Measurements from ENCODE around the gene CACNA1S. TPM values are rescaled to one million over a fixed set of nuclear protein-coding genes. Genes with fewer than 3 reads are reported as not detected.

The CACNA1S gene
- total RNA-seq, 2 experiments from 2014 or later: not detected

DNA sequence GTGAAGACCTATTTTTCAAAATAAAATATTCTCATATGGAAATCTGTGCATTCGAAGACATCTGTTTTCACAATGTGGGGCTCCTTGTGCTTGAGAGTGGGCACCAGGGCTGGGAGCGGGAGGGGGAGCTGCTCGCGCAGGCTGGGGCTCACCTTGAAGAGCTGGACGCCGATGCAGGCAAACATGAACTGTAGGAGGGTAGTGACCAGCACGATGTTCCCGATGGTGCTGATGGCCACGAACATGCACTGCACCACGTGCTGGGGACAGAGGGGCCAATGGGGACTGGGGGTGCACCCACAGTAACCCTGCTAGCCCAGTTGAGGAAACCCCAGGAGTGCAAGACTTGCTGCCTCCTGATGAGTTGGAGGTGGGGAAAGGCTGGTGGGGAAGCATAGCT, 46.5 kb downstream of the CACNA1S start:
- no peak for ATAC-seq (ENCODE audit: poor library complexity)
- Histone ChIP-seq H3K4me1 (ENCODE audit: insufficient read depth, low read length) (no peaks in the 10 kb centered on the region), H3K27me3 (ENCODE audit: control insufficient read depth in 1 of 2, insufficient read depth in 2 of 2, low read length in 2 of 2) (peaks cover 0 to 4% of the 10 kb centered on the region in 2 experiments), H3K36me3 (ENCODE audit: insufficient read depth, low read length) (no peaks in the 10 kb centered on the region), H3K4me3 (ENCODE audit: low read length) (no peak overlapping the region), H3K9me3 (ENCODE audit: control insufficient read depth in 1 of 2, insufficient read depth in 1 of 2, low read length in 2 of 2) (no peaks in the 10 kb centered on the region), H3K27ac (ENCODE audit: low read depth in 1 of 2, low read length in 2 of 2) (no peak overlapping the region)
- no peaks in the 10 kb centered on the region for H3K36me3 Mint-ChIP-seq (ENCODE audit: low read depth)
- no peak for DNase-seq
- no peak overlapping the region for H3K4me3 Mint-ChIP-seq
- H3K9me3 Mint-ChIP-seq: no peaks in the 10 kb centered on the region
- no peaks in the 10 kb centered on the region for H3K4me1 Mint-ChIP-seq (ENCODE audit: low read depth)
- no peak for TF ChIP-seq CTCF (IDR thresholded peaks at IDR 0.05)
- ChIA-PET CTCF (no interaction called here), POLR2A (no interaction called here)
- intact Hi-C loops (cut with DNase I, micrococcal nuclease): no loop called here
- peaks cover 10% of the 10 kb centered on the region for H3K27me3 Mint-ChIP-seq
- H3K27ac Mint-ChIP-seq: no peak overlapping the region

DNA sequence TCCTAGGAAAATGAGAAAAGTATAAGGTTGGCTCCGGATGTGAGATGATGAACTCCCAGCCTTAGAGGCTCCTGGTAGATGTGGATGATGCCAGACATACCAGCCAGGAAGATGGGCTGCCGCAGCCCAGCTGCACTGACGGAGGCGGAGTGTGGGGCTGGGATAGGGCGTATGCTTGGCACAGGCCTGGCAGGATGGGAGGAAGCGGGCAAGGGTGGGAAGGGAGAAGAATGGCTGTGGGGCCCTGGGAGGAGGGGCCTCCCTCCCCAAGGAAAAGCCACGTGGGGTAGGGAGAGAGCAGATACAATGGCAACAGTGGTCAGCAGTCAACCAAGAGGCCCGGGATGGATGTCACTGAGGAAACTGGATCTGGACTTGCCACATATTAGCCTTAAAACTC, 47.4 kb downstream of the CACNA1S start:
- Mint-ChIP-seq H3K4me1 (ENCODE audit: low read depth) (no peaks in the 10 kb centered on the region), H3K27me3 (peaks cover 10% of the 10 kb centered on the region), H3K27ac (no peak overlapping the region), H3K36me3 (ENCODE audit: low read depth) (no peaks in the 10 kb centered on the region), H3K4me3 (no peak overlapping the region), H3K9me3 (no peaks in the 10 kb centered on the region)
- Histone ChIP-seq H3K9me3 (ENCODE audit: control insufficient read depth in 1 of 2, insufficient read depth in 1 of 2, low read length in 2 of 2) (no peaks in the 10 kb centered on the region), H3K36me3 (ENCODE audit: insufficient read depth, low read length) (no peaks in the 10 kb centered on the region), H3K4me1 (ENCODE audit: insufficient read depth, low read length) (no peaks in the 10 kb centered on the region), H3K27ac (ENCODE audit: low read depth in 1 of 2, low read length in 2 of 2) (no peak overlapping the region), H3K27me3 (ENCODE audit: control insufficient read depth in 1 of 2, insufficient read depth in 2 of 2, low read length in 2 of 2) (peaks cover 0 to 4% of the 10 kb centered on the region in 2 experiments), H3K4me3 (ENCODE audit: low read length) (no peak overlapping the region)
- ATAC-seq (ENCODE audit: poor library complexity) (no peak), DNase-seq (no peak)
- POLR2A ChIA-PET: no interaction called here
- CTCF ChIA-PET: no interaction called here
- no peak for TF ChIP-seq CTCF (IDR thresholded peaks at IDR 0.05)
- intact Hi-C loops (cut with DNase I, micrococcal nuclease): no loop called here

DNA sequence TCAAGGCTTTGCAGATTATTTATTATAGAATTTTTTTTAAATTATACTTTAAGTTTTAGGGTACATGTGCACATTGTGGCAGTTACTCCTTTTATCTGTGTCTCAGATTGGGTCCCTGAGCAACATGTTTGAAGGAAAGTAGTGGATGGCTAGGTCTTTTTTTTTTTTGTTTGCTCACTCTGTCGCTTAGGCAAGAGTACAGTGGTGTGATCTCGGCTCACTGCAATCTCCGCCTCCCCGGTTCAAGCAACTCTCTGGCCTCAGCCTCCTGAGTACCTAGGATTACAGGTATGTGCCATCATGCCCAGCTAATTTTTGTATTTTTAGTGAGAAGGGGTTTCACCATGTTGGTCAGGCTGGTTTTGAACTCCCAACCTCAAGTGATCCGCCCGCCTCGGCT, 49.1 kb downstream of the CACNA1S start:
- TF ChIP-seq CTCF (IDR thresholded peaks at IDR 0.05): no peak
- no peaks in the 10 kb centered on the region for H3K9me3 ChIP-seq (ENCODE audit: control insufficient read depth in 1 of 2, insufficient read depth in 1 of 2, low read length in 2 of 2)
- POLR2A ChIA-PET: no interaction called here
- H3K4me3 ChIP-seq (ENCODE audit: low read length): no peak overlapping the region
- peaks cover 10% of the 10 kb centered on the region for H3K27me3 Mint-ChIP-seq
- intact Hi-C loops (cut with DNase I, micrococcal nuclease): no loop called here
- no peak overlapping the region for H3K27ac Mint-ChIP-seq
- H3K9me3 Mint-ChIP-seq: no peaks in the 10 kb centered on the region
- H3K27me3 ChIP-seq (ENCODE audit: control insufficient read depth in 1 of 2, insufficient read depth in 2 of 2, low read length in 2 of 2): peaks cover 0 to 4% of the 10 kb centered on the region in 2 experiments
- H3K36me3 Mint-ChIP-seq (ENCODE audit: low read depth): no peaks in the 10 kb centered on the region
- no peak overlapping the region for H3K27ac ChIP-seq (ENCODE audit: low read depth in 1 of 2, low read length in 2 of 2)
- CTCF ChIA-PET: no interaction called here
- no peaks in the 10 kb centered on the region for H3K4me1 ChIP-seq (ENCODE audit: insufficient read depth, low read length)
- H3K4me1 Mint-ChIP-seq (ENCODE audit: low read depth): peaks cover 1% of the 10 kb centered on the region
- no peaks in the 10 kb centered on the region for H3K36me3 ChIP-seq (ENCODE audit: insufficient read depth, low read length)
- no peak for ATAC-seq (ENCODE audit: poor library complexity)
- H3K4me3 Mint-ChIP-seq: no peak overlapping the region
- no peak for DNase-seq
